HK-2 (cell line): ENCODE results near the gene GPR141.

ENCODE experiments used
- DNase-seq: peaks from one replicate; pipeline ENCODE4 v3.0.0-alpha.2; 2018; ENCODE audit not compliant: unreplicated experiment

Gene GPR141

DNA sequence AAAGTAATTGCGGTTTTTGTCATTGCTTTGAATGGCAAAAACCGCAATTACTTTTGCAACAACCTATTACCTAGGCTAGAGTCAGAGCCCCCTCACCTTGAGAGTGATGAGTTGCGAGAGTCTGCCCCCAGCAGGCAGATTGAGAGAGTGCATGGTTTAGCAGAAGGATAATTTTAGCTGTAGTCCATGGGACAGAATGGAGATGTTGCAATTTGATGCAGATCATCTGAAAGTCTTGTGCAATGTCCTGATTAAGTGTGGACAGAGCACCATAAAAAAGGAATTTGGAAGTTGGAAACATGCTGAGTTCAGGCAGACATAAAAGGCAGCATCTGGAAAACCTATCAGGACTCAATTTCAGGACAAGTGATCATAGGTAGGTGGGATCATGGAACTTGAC lies 48.7 kb downstream of the GPR141 start:
- no peak for DNase-seq

DNA sequence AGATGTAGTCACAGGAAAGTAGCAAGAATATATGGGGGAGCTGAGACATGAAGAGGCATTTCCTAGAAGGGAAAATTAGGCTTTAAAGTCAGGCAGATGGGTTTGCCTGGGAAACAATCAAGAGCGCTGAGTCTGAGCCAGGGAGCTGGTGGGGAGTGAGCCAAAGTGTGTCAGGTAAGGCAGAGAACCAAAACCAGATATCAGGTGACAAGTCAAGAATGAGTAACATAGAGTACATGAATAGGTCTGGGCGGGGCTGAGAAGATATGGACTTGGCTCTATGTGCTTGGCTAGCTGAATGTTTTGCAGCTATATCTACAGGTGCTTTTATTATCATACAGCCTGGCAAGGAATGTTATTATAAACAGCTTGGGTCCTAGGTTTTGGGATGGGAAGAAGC lies 49.3 kb downstream of the GPR141 start:
- DNase-seq = no peak

DNA sequence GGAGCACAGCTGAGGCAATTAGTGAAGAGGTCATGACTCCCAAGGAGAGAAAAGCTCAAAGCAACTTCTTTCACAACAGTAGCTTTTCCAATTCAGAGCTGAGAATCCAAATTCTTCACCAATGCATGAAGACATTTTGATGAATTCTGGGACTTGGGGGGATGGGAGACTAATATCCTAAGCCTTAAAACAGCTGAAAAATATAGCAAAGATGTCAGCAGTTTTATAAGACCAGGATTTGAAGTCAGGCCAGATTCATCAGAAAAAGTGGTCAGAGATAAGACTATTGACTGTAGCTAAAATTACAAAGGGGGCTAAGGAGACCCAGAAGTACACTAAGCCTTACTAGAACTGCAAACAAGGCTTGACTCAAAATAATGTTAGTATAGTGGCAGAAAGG lies 51.6 kb downstream of the GPR141 start:
- DNase-seq = no peak

DNA sequence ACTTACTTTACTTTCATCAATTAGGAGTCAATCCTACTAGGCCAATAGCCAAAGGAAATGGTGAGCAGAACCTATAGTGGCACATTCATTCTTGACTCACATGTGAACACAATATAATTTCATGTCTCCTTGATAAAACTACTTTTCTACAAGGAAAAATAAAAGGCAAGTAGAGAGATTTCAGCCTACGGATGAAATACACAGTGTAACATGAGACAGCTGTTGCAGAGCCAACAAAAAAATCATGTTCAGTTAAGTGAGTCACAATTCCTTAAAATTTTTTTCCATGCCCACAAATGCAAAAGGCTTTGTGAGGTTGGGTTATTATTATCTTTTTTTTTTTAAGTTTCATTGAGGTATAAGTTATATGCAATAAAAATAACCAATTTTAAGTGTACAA lies 54.8 kb downstream of the GPR141 start:
- DNase-seq = no peak

DNA sequence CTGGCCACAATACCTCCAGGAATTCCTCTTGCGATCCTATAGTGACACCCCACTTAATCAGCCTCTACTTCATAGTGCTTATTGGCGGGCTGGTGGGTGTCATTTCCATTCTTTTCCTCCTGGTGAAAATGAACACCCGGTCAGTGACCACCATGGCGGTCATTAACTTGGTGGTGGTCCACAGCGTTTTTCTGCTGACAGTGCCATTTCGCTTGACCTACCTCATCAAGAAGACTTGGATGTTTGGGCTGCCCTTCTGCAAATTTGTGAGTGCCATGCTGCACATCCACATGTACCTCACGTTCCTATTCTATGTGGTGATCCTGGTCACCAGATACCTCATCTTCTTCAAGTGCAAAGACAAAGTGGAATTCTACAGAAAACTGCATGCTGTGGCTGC lies 56.8 kb downstream of the GPR141 start:
- no peak for DNase-seq

DNA sequence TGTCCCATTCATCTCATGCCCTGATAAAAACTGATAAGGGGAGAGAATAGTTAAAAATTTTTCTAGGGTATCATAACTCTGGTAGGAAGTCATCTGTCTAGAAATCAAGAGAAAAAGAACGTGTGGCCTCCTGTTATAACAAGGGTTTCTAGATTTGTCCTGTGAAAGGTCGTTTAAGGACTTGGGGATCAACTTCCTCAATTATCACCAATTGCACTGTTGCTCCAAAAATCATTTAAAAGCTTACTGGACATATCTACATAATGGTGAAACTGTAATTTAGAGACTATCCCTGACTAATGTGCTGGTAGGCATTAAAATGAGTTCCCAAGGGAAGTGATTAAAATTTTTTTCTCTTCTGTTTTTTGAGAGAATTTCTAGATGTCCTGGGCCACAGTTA lies 58.2 kb downstream of the GPR141 start:
- DNase-seq = no peak

DNA sequence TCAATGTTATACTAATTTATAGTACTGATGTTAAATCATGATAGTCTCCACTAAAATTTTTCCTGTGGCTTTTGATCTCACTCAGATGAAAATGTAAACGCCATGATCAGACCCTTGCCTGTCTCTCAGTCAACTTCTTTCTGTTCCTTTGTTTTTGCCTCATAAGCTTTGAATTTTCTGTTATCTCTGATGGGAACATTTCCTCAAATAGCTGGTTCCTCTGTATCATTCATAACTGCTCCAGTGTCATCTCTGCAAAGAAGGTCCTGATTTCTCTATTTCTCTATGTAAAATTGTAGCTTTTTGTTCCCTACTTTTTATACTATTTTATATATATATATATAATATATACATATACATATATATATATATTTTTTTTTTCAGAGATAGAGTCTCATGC lies 67.5 kb downstream of the GPR141 start:
- no peak for DNase-seq

DNA sequence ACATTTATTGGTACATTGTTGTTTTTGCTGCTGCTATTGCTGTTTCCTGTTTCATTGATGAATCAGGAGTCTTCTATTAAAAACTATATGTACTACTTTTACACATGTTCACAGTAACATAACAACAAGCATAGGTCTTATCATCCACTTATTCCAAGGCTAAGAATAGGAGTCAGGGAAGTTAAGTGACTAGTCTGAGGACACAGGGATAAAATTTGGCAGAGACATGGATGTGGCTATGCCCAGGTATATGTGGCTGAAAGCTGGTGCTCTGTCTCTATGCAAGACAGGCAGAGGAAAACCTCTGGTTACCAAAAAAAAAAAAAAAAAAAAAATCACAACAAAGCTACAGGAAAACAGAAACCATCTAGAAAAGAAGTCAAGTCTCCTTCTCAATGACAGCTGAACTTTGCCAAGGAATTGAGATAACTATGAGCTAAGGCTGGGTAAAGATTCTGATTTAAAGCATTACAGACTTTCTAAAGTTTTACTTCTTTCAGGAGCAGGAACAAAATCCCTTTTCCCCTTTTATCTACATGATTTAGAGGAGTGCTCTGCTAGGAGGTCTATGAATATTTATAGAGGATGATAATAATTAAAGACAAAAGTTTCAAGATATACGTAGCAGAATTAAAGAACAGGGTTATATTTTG lies 70.0 kb downstream of the GPR141 start:
- no peak for DNase-seq

DNA sequence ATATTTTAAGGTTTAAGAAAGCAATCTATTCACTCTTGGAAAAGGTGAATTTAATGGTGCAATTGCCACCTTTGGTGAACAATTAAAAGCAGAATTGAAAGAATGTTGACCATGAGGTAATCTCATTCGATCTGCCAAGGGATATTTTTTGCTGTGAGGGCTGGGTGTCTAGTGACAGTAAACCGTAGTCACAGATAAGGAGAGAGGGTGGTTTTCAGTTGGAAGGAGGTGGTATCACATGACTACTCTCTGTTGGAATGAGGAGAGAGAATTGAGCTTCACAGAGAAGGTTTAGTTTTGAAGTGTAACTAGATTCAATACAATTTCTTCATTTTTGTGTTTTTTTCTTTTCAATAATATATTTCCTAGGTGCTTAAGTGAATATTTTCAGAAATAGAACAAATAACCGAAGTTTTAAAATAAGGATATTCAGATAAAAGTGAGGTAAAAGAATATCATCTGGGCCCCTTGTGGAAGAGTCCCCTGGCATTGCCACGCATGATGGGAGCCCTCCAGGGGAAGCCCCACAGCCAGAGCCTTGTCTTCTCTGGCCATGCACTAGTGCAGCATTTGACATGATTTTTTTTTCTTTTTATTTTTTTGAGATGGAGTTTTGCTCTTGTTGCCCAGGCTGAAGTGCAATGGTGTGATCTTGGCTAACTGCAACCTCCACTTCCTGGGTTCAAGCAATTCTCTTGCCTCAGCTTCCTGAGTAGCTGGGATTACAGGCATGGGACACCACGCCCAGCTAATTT lies 73.4 kb downstream of the GPR141 start:
- DNase-seq = no peak

DNA sequence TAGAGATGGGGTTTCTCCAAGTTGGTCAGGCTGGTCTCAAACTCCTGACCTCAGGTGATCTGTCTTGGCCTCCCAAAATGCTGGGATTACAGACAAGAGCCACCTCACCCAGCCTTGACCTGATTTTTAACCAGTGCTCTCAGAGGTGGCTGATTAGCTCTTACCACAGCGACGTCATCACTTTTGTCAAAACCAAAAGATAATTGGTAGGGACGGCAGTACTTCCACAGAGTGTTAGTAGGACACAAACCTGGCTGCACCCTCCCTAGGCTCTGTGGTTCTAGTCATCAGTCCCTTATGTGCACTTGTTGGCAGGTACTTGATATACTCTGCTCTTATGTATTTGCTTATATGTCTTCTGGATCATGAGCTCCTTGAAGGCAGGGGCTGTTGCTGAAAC lies 74.0 kb downstream of the GPR141 start:
- DNase-seq = no peak

DNA sequence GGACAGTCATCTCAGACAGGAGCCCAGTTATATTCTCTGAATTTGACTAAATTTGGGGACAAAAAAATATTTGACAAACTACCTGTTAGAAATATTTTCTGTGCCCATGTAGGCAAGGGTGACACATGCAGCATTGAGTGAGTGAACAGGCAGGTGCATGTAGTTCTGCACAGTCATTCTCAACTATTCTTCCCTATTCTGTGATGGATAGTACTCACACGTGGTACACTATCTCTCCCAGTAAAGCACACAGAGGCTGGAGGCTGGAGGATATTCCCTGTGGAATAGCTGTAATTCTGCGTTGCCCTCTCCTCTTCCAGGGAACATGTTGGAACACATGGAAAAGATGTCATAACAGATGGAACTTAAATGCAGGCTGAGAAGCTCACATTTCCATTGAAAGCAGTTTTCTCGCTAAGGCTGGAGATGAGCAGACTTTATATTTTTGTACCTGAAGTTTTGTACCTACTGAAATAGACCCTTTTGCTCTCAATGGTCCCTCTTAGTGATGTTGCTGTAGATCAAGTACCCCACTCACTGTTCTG lies 75.0 kb downstream of the GPR141 start:
- DNase-seq = no peak

DNA sequence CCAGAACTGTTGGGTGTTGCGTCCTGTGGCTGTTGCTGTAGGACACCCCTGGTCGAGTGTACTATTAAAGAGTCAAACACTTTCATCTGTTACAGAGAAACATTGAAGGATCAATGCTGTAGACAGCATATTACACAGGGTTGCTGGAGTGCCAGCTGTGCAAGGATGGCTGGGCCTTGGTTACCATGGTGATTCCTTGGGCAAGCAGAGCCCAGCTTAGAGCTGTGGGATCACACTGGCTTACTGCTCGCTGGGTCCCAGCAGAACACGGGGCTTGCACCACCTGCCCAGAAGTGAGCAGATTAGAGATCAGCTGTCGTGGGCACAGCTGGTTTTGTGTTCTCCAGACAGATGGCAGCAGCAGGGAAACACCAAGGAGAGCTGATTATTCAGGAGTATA lies 76.0 kb downstream of the GPR141 start:
- no peak for DNase-seq

DNA sequence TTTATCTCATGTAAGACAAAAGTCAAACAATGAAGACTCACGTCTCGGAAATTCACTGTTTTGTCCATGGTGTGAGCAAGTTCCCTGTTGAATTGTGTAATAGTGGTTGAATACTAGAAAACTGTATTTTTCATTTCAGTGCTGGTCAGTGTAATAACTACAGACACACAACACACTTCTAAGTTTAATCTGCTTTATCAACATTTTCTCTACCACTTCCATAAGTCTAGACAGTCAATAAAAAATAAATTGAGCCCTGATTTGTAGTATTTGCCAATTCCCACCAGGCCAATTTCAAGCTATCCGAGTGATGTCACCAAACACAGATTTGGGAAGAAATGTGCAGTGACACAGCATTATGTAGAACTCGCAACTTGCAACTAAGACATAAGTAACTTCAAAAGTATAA lies 81.9 kb downstream of the GPR141 start:
- no peak for DNase-seq

DNA sequence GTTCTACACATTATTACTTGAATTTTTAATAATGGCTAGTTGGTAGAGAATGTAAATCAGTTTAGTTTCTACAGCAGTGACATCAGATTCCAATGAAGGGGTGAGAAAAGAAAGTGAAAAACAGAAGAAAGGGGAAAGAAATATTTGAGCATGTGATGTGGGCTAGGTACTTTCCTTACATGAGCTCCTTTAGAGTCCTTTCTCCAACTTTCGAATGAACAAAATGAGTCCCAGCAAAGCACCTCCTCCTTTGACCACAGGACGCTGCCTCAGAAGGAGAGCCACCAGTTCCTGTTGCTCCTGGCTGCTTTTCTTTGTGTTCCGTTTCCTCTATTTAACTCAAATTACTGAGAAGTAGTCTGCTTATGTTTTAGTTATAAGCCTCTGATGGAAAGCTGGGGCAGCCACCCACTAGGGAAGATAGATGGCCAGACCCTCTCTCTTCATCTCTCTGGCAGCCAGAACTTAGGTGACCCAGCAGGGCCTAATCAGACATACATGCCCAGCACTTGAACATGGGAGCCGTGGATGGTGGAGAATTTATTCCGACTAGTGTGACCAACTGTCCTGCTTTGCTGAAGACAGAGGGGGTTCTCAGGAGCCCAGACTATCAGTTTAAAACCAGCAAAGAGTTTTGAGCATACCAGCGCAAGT lies 82.4 kb downstream of the GPR141 start:
- no peak for DNase-seq

DNA sequence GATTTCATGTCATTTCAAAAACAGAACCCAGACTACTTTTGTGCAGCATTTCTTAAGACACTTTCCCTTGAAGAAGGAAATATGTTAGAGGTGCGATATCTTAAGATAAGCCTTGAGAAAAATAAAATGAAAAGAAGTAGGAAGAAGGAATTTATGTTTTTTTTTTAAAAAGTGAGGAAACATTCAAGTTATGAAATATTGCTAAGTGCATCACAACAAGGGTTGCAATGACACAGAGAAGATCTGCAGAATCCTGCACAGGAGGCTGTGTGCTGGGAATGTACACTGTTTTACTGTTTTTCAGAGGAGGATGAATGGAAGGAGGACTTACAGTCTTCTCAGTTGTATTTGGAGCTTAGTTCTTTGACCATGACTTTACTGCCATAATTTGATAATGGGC lies 85.0 kb downstream of the GPR141 start:
- no peak for DNase-seq

DNA sequence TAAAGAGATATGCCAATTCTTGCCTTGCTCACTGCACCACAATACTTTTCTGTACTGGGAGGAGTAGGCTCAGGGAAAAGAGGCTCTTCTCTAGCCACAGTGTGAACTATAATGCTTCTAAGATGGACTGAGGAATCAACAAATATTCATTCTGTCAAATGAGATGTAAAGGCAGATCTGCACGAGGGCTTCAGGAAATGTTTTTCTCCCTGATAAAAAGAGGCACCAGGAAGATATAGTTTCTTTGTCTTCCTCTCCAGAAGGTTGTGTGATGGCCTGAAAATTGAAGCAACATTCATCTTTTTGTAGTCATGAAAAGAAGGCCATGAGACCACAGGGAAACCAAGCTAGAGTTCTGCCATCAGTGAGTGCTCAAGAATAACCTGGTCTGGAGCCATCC lies 85.7 kb downstream of the GPR141 start:
- no peak for DNase-seq

DNA sequence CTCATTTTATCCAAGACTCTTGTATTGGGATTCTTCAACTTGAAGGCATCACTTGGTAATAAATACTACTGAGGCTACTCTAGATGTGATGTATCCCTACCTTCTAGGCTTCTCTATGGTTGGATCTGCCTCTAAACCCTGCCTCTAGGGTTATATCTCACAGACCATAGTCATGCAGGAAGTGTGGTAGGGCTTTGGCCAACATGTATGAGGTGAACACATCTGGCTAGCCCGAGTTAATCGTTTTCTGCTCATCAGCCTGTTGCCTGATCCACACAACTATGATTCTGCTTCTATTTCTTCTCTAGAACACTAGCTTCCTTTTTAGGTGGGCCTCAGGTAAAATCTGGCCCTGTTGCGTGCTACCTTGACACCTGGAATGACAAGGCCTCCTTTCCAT lies 86.2 kb downstream of the GPR141 start:
- no peak for DNase-seq

DNA sequence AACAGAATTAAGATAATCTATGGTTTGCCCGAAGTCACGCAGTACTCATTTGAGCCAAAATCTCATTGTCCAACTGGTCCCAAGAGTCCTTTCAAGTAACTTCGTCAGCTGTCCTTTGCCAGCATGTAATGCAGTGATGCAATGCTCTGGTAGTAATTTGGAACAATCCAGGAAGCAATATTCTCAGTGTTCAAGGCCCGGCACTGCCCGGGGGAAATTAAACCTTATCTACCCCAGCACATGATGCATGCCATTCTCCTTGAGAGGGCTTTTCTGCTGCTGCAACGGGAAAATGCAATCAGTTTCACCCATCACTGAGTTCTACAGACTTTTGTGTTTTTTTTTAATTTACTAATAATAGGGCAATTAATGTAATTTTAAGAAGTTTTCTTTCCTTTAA lies 87.3 kb downstream of the GPR141 start:
- no peak for DNase-seq

DNA sequence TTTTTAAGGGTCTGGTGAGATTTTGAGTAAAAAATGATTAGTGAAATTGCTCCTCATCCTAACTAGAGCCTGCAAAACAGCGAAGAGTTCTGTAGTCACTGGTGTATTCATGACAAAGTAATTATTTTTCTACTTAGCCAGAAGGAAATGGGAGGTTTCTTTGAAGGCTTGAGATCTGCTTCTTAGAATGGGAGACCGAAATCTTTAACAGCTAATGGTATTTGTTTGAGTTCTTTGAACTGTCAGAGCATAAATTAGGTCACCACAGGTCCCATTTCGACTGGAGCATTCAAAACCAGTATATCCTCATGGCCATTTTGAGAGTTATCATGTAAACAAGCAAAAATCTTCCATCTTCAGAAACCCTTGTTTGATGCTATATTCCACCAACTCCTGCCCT lies 87.8 kb downstream of the GPR141 start:
- DNase-seq = no peak

DNA sequence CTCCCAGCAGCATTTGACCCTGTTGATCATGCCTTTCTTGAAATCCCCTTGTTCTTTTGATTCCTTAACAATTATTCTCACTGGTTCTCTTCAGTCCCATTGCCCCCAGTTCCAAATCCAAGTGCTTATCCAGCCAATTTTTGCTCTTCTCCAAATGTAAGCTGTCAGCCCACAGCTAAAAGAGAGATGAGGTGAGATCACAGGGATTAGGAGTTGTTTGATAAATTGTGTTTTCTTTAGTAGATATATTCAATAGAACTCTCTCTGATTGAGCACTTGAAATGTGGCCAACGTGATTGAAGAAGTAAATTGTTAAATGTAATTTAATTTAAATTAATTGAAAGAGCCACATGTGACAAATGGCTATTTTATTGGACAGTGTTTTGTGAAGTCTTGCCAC lies 88.2 kb downstream of the GPR141 start:
- DNase-seq = no peak

DNA sequence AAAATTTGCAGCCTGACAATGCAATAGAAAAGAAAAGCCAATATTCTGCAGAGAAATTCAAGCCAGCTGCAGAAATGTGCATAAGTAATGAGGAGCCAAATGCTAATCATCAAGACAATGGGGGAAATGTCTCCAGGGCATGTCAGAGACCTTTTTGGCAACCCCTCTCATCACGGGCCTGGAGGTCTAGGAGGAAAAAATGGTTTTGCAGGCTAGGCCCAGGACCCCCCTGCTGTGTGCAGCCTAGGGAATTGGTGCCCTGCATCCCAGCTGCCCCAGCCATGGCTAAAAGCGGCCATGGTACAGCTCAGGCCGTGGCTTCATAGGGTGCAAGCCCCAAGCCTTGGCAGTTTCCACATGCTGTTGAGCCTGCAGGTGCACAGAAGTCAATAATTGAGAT lies 92.4 kb downstream of the GPR141 start:
- DNase-seq = no peak

DNA sequence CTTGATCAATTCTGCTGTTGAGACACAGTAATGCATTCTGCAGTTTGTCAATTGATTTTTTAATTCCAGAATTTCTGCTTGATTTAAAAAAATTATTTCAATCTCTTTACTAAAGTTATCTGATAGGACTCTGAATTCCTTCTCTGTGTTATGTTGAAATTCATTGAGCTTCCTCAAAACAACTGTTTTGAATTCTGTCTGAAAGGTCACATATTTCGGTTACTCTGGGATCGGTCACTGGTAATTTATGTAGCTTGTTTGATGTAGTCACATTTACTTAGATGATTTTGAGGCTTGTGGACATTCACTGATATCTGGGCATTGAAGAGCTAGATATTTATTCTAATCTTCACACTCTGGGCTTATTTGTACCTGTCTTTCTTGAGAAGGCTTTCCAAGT lies 97.6 kb downstream of the GPR141 start:
- no peak for DNase-seq

DNA sequence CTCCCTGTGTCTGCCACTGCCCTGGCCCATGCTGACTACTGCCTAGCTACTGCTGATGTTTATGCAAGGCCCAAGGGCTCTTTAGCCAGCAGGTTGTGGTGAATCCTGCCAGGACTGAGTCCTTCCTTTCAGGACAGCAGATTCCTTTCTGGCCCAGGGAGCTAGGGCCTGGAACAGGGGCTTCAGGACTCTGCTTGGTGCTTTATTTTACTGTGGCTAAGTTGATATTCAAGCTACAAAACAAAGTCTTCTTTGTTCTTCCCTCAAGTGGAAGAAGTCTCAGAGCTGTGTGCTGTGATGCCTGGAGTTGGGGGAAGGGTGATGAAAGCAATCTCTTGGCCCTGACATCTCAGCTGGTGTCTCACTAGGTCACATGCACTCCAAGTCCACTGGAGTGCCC lies 98.6 kb downstream of the GPR141 start:
- no peak for DNase-seq
